HG03095 (cell line): ENCODE data around the gene MYDGF.

Experiments
- ATAC-seq: cut with Tn5 transposase; IDR thresholded peaks from one replicate; pipeline ENCODE4 v1.9.1; 2021; ENCODE audit warnings: moderate library complexity; ENCODE audit not compliant: unreplicated experiment

The MYDGF gene

GRCh38 chr19:4613254-4613751 is 56.8 kb downstream of the MYDGF start:
- ATAC-seq, result no peak

- ATAC-seq, result no peak
These were observed 60.1 kb downstream of the MYDGF start for GRCh38 chr19:4609878-4610511.
